PFSK-1 (cell line): ENCODE results near the gene PCDHA7.

ENCODE experiments used
- FOXP2 ChIP-seq: optimal IDR thresholded peaks from 2 replicates; pipeline ENCODE3; 2011; ENCODE audit warnings: borderline replicate concordance, control low read depth, inconsistent platforms; ENCODE audit not compliant: insufficient read depth; ENCODE audit errors: extremely low read length, extremely low read depth
- POLR2AphosphoS5 ChIP-seq: IDR thresholded peaks from 2 replicates; pipeline ENCODE4 v1.6.1; 2012; ENCODE audit warnings: low read depth, mild to moderate bottlenecking, control low read depth, low read length, moderate library complexity
- REST ChIP-seq, 2 experiments: IDR thresholded peaks; 2 replicates each; pipeline versions ENCODE4 v1.6.1 to v1.8.0; 2011 to 2012; ENCODE audit warnings: low read depth in 2 of 2, low read length in 2 of 2, control low read depth in 1 of 2, inconsistent platforms in 1 of 2, mild to moderate bottlenecking in 1 of 2, moderate library complexity in 1 of 2; ENCODE audit not compliant: insufficient read depth in 1 of 2
- SIN3A ChIP-seq: IDR thresholded peaks from 2 replicates; pipeline ENCODE4 v1.6.1; 2012; ENCODE audit warnings: mild to moderate bottlenecking, low read length, moderate library complexity, borderline replicate concordance; ENCODE audit not compliant: insufficient read depth
- TAF1 ChIP-seq: IDR thresholded peaks from 2 replicates; pipeline ENCODE4 v1.6.1; 2012; ENCODE audit warnings: low read length, control low read depth, borderline replicate concordance; ENCODE audit not compliant: insufficient read depth

Gene PCDHA7

GRCh38 chr5:140875085-140876065 is 41.3 kb downstream of the PCDHA7 start, which contains the start of gene PCDHA12:
Gene PCDHA12, plus strand, starts transcription at chr5:140875308. Its CDS starts 165 bp downstream, at chr5:140875473.
- no peak for TF ChIP-seq REST (IDR thresholded peaks at IDR 0.05; ENCODE audit: insufficient read depth in 1 of 2, low read depth in 2 of 2, low read length in 2 of 2)
- TF ChIP-seq FOXP2 = no peak
- no peak for TF ChIP-seq SIN3A
- TF ChIP-seq POLR2AphosphoS5 = no peak
- no peak for TF ChIP-seq TAF1

DNA sequence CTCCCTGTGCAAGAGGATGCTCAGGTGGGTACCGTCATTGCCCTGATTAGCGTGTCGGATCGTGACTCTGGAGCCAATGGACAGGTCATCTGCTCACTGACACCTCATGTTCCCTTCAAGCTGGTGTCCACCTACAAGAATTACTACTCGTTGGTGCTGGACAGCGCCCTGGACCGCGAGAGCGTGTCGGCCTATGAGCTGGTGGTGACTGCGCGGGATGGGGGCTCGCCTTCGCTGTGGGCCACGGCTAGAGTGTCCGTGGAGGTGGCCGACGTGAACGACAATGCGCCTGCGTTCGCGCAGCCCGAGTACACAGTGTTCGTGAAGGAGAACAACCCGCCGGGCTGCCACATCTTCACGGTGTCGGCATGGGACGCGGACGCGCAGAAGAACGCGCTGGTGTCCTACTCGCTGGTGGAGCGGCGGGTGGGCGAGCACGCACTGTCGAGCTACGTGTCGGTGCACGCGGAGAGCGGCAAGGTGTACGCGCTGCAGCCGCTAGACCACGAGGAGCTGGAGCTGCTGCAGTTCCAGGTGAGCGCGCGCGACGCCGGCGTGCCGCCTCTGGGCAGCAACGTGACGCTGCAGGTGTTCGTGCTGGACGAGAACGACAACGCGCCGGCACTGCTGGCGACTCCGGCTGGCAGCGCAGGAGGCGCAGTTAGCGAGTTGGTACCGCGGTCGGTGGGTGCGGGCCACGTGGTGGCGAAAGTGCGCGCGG is 42.6 kb downstream of the PCDHA7 start:
- peak in 1 of 2 experiments; percentile 35; a peak in 1 of 4 replicates for TF ChIP-seq REST (IDR thresholded peaks at IDR 0.05; ENCODE audit: insufficient read depth in 1 of 2, low read depth in 2 of 2, low read length in 2 of 2)

DNA sequence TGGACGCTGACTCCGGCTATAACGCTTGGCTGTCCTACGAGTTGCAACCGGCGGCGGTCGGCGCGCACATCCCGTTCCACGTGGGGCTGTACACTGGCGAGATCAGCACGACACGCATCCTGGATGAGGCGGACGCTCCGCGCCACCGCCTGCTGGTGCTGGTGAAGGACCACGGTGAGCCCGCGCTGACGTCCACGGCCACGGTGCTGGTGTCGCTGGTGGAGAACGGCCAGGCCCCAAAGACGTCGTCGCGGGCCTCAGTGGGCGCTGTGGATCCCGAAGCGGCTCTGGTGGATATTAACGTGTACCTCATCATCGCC is 43.2 kb downstream of the PCDHA7 start:
- TF ChIP-seq FOXP2 = no peak

DNA sequence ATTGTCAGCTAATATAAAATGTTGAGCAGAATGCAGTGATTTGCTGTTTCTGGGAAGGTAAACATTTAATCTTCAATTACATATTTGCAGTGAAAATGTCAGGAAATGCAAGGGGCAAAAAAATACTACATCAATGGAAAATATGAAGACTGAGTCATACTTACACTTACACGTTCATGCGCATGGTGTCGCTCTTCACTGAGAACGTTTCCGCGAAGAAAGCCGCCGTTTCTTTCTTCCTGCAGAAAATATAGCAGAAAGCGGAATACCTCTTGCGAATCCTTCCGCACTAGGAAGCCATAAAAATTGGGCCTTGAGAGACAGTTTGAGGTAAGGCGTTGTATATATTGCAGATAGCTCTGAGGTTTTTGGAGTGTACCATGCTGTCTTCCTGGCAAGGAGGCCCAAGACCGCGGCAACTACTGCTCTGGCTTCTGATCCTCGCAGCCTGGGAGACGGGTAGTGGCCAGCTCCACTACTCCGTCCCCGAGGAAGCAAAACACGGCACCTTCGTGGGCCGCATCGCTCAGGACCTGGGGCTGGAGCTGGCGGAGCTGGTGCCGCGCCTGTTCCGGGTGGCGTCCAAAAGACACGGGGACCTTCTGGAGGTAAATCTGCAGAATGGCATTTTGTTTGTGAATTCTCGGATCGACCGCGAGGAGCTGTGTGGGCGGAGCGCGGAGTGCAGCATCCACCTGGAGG is 48.0 kb downstream of the PCDHA7 start, which contains the start of gene PCDHA13:
Gene PCDHA13 (plus strand): TSS at position 236 of the 702 bp plus-strand sequence. CDS start 145 bp downstream, at position 381.
- no peak for TF ChIP-seq FOXP2

- TF ChIP-seq SIN3A = no peak
- TF ChIP-seq POLR2AphosphoS5 = no peak
- peak; percentile 25 to 59; a peak in 2 of 4 replicates for TF ChIP-seq REST (IDR thresholded peaks at IDR 0.05; ENCODE audit: insufficient read depth in 1 of 2, low read depth in 2 of 2, low read length in 2 of 2)
Observed at GRCh38 chr5:140882591-140882899, 48.5 kb downstream of the PCDHA7 start.

DNA sequence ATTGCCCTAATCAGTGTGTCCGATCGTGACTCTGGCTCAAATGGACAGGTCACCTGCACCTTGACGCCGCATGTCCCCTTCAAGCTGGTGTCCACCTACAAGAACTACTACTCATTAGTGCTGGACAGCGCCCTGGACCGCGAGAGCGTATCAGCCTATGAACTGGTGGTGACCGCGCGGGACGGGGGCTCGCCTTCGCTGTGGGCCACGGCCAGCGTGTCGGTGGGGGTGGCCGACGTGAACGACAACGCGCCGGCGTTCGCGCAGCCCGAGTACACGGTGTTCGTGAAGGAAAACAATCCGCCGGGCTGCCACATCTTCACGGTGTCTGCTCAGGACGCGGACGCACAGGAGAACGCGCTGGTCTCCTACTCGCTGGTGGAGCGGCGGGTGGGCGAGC is 49.3 kb downstream of the PCDHA7 start:
- TF ChIP-seq FOXP2 = no peak
- peak in 1 of 2 experiments; percentile 76; a peak in 2 of 4 replicates for TF ChIP-seq REST (IDR thresholded peaks at IDR 0.05; ENCODE audit: insufficient read depth in 1 of 2, low read depth in 2 of 2, low read length in 2 of 2)
